ENCODE results near the gene ACOT12. TPM values are rescaled to one million over a fixed set of nuclear protein-coding genes. Genes with fewer than 3 reads are reported as not detected.

The ACOT12 gene
- polyA plus RNA-seq, 1 donor (not counting 4 experiments of a cell fraction or from before 2014, with no cell fraction given): not detected

DNA sequence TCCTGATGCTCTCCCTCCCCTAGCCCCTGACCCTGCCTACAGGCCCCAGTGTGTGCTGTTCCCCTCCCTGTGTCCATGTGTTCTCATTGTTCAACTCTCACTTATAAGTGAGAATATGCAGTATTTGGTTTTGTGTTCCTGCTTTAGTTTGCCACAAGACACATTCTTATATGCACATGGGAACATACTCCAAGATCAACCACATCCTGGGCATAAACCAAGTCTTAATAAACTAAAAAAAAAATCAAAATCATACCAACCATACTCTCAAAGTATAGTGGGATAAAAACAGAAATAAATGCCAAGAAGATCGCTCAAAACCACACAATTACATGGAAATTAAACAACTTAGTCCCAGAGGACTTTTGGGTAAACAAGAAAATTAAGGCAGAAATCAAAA is 103.8 kb downstream of the ACOT12 start:
- Histone ChIP-seq H3K27me3 (ENCODE audit: control insufficient read depth, extremely low read depth, insufficient read depth, low read length) (no peaks in the 10 kb centered on the region), H3K9me3 (ENCODE audit: control insufficient read depth, low read depth, low read length) (no peaks in the 10 kb centered on the region), H3K4me3 (ENCODE audit: control insufficient read depth in 2 of 3, extremely low read depth in 1 of 3, insufficient read depth in 2 of 3, low read depth in 1 of 3, low read length in 3 of 3) (no peak overlapping the region), H3K27ac (ENCODE audit: control insufficient read depth, insufficient read depth, low read length) (no peak overlapping the region), H4K20me1 (ENCODE audit: control insufficient read depth, extremely low read depth, insufficient read depth, low read length) (no peaks in the 10 kb centered on the region), H3K36me3 (ENCODE audit: control insufficient read depth in 2 of 2, extremely low read depth in 1 of 2, insufficient read depth in 2 of 2, low read length in 2 of 2) (no peaks in the 10 kb centered on the region), H3K4me2 (ENCODE audit: control insufficient read depth, extremely low read depth, insufficient read depth, low read depth, low read length) (no peak overlapping the region), H3K9ac (ENCODE audit: control insufficient read depth, extremely low read depth, insufficient read depth, low read length) (no peak overlapping the region), H2AFZ (ENCODE audit: control insufficient read depth, low read length) (no peak overlapping the region), H3K79me2 (ENCODE audit: control insufficient read depth, insufficient read depth, low read length) (peaks cover 21% of the 10 kb centered on the region), H3K4me1 (ENCODE audit: control insufficient read depth, extremely low read depth, insufficient read depth, low read length) (peaks cover 11% of the 10 kb centered on the region), H3K9me1 (ENCODE audit: control insufficient read depth, extremely low read depth, insufficient read depth, low read length) (no peaks in the 10 kb centered on the region)
- no peak for TF ChIP-seq EZH2 (IDR thresholded peaks at IDR 0.05; ENCODE audit: low read length)
- TF ChIP-seq, protein P1, sequence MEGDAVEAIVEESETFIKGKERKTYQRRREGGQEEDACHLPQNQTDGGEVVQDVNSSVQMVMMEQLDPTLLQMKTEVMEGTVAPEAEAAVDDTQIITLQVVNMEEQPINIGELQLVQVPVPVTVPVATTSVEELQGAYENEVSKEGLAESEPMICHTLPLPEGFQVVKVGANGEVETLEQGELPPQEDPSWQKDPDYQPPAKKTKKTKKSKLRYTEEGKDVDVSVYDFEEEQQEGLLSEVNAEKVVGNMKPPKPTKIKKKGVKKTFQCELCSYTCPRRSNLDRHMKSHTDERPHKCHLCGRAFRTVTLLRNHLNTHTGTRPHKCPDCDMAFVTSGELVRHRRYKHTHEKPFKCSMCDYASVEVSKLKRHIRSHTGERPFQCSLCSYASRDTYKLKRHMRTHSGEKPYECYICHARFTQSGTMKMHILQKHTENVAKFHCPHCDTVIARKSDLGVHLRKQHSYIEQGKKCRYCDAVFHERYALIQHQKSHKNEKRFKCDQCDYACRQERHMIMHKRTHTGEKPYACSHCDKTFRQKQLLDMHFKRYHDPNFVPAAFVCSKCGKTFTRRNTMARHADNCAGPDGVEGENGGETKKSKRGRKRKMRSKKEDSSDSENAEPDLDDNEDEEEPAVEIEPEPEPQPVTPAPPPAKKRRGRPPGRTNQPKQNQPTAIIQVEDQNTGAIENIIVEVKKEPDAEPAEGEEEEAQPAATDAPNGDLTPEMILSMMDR (optimal IDR thresholded peaks at IDR 0.05 in 1 of 3, IDR thresholded peaks at IDR 0.05 in 1 of 3, conservative IDR thresholded peaks at IDR 0.05 in 1 of 3; ENCODE audit: extremely low read depth in 1 of 3, insufficient read depth in 2 of 3, low read length in 3 of 3): no peak
- DNase-seq (ENCODE audit: low read depth, low spot score): no peak
- FAIRE-seq: no peak
- dilution Hi-C loops (cut with MboI; ENCODE audit: extremely low pct_ligation_motif_present, low sequenced_read_pairs): no loop called here

DNA sequence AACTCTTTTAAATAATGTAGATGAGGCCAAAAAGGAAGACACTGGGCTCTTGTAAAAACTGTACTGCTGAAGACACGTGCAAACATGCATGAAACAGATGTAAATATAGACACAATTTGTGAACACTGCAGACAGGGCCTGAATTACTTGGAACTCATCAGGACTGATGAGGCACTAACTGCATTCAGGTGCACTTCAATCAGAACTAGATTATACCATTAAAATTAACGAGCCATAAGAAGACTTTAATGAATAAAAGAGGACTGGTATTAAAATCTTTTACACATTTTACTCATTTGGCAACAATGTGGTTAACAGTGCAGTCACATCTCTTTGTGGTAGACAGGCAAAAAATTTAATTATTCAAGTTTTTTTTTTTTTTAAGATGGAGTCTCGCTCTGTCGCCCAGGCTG is 105.9 kb downstream of the ACOT12 start:
- dilution Hi-C loops (cut with MboI; ENCODE audit: extremely low pct_ligation_motif_present, low sequenced_read_pairs): no loop called here
- TF ChIP-seq, protein P1 (optimal IDR thresholded peaks at IDR 0.05 in 1 of 3, IDR thresholded peaks at IDR 0.05 in 1 of 3, conservative IDR thresholded peaks at IDR 0.05 in 1 of 3; ENCODE audit: extremely low read depth in 1 of 3, insufficient read depth in 2 of 3, low read length in 3 of 3): no peak
- no peak for TF ChIP-seq EZH2 (IDR thresholded peaks at IDR 0.05; ENCODE audit: low read length)
- H3K4me2 ChIP-seq (ENCODE audit: control insufficient read depth, extremely low read depth, insufficient read depth, low read depth, low read length): no peak overlapping the region
- H2AFZ ChIP-seq (ENCODE audit: control insufficient read depth, low read length): no peak overlapping the region
- no peaks in the 10 kb centered on the region for H3K9me1 ChIP-seq (ENCODE audit: control insufficient read depth, extremely low read depth, insufficient read depth, low read length)
- H3K27ac ChIP-seq (ENCODE audit: control insufficient read depth, insufficient read depth, low read length): no peak overlapping the region
- no peak overlapping the region for H3K9ac ChIP-seq (ENCODE audit: control insufficient read depth, extremely low read depth, insufficient read depth, low read length)
- FAIRE-seq (no peak), DNase-seq (ENCODE audit: low read depth, low spot score) (no peak)
- peaks cover 16% of the 10 kb centered on the region for H3K4me1 ChIP-seq (ENCODE audit: control insufficient read depth, extremely low read depth, insufficient read depth, low read length)
- H3K9me3 ChIP-seq (ENCODE audit: control insufficient read depth, low read depth, low read length): no peaks in the 10 kb centered on the region
- H4K20me1 ChIP-seq (ENCODE audit: control insufficient read depth, extremely low read depth, insufficient read depth, low read length): no peaks in the 10 kb centered on the region
- H3K79me2 ChIP-seq (ENCODE audit: control insufficient read depth, insufficient read depth, low read length): peaks cover 10% of the 10 kb centered on the region
- no peaks in the 10 kb centered on the region for H3K36me3 ChIP-seq (ENCODE audit: control insufficient read depth in 2 of 2, extremely low read depth in 1 of 2, insufficient read depth in 2 of 2, low read length in 2 of 2)
- no peak overlapping the region for H3K4me3 ChIP-seq (ENCODE audit: control insufficient read depth in 2 of 3, extremely low read depth in 1 of 3, insufficient read depth in 2 of 3, low read depth in 1 of 3, low read length in 3 of 3)
- no peaks in the 10 kb centered on the region for H3K27me3 ChIP-seq (ENCODE audit: control insufficient read depth, extremely low read depth, insufficient read depth, low read length)

Measured in keratinocyte (primary cell).